HG03103 (cell line): ENCODE data around the gene LRRC37A3.
"Not testable (repeated sequence)": the region's sequence is repeated elsewhere in the genome, so short reads cannot be mapped to it uniquely, and the experiment has no call there.

Experiments used
- ATAC-seq: cut with Tn5 transposase; IDR thresholded peaks from one replicate; pipeline ENCODE4 v1.9.1; 2021; ENCODE audit warnings: low read depth; ENCODE audit not compliant: unreplicated experiment

The LRRC37A3 gene

DNA sequence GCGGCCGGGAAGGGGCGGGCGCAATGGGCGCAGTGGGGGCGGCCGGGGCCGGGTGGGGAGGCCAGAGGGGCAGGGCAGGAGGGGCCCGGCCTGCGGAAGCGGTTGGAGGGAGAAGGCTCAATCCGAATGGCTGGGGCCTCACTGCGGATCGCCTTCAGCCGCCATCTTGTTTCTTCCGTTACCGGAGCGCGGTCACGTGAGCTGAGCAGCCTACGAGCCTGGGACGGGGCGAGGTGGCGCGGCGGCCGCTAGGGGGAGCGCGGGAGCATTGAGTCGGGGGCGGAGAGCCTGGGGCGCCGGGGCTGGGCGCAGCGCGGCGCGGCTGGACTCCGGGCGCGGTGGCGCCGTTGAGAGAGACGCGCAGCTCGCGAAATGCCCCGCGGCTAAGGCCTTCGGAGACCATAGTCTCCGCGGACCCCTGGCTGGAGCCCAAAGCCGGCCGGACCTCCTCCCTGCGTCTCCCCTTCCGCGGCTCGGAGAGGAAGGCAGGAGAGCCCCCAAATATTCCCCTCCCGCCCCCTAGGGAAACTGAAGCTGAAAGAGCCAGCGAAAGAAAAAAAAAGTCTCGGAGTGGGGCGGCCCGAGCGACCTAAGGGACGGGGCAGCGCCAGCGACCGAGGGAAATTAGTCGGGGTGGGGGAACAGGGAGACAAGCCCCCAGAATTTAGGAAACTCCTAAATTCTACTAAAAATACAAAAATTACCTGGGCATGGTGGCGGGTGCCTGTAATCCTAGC lies at the start of gene LRRC37A3:
Gene LRRC37A3, minus strand, starts transcription at position 190 of the 737 bp plus-strand sequence. CDS start 22,221 bp downstream, outside the sequence.
- ATAC-seq, result peak; percentile 87

DNA sequence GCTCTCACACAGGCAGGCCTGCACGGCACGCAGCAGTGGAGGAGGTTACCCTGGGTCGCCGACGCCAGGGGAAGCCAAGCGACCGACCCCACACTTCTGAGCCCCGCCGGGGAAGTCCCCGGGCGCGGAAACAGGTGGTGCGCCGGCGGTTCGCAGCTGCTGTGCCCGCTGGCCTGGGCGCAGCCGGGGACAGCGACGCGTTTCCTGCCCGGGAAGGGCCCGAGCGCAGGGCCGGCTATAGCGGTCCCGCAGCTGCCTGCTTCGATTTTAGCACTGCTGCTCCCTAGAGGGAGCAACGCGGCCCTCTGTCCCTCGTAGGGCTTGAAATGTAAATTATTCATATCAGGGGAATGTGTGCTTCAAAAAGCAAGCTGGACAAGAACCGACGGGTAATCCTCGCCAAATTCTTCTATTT lies 46.6 kb upstream of the LRRC37A3 start:
- peak; percentile 80 for ATAC-seq

DNA sequence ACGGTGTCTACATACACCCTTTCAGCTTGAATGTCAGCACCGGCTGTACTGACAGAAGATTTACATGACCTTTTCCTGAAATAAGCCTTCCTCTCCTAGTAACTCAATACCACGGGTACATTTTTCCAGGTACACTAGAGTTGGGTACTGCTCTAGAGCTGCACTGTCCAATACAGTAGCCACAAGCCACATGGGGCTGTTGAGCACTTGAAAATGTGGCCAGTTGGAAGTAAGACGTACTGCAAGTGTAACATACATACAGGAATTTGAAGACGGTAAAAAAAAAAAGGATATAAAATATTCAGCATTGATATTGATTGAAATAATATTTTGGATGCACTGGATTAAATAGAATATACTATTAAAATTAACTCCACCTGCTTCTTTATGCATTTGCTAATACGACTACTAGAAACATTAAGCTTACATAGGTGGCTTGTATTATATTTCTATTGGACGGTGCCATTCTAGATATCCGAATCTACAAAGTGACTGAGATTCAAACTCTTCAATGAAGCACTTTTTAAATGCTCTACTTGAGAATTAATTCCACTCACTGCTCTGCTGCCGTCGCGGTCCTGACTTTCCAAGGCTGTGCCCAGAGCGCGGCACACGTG lies 46.1 kb upstream of the LRRC37A3 start:
- not testable (repeated sequence) for ATAC-seq

GRCh38 chr17:64964796-64965195 lies 45.5 kb upstream of the LRRC37A3 start:
- no peak for ATAC-seq

DNA sequence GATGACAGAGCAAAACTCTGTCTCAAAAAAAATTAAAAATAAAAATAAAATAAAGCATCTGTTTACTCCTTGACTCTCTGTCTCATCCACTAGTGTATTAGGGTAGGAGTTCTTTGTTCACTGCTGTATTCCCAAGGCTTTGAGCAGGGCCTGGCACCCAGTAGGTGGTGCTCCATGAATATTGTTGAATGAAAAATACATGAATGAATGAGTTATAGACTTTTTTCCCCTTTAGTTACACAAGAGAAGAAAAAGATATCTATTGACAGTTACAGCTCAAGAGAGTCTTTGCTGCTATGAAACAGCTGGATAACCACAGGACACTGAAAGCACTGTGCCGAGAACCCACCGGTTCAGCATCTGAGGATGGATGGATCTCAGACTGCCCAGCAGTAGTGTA lies 44.5 kb upstream of the LRRC37A3 start:
- ATAC-seq, result not testable (repeated sequence)

DNA sequence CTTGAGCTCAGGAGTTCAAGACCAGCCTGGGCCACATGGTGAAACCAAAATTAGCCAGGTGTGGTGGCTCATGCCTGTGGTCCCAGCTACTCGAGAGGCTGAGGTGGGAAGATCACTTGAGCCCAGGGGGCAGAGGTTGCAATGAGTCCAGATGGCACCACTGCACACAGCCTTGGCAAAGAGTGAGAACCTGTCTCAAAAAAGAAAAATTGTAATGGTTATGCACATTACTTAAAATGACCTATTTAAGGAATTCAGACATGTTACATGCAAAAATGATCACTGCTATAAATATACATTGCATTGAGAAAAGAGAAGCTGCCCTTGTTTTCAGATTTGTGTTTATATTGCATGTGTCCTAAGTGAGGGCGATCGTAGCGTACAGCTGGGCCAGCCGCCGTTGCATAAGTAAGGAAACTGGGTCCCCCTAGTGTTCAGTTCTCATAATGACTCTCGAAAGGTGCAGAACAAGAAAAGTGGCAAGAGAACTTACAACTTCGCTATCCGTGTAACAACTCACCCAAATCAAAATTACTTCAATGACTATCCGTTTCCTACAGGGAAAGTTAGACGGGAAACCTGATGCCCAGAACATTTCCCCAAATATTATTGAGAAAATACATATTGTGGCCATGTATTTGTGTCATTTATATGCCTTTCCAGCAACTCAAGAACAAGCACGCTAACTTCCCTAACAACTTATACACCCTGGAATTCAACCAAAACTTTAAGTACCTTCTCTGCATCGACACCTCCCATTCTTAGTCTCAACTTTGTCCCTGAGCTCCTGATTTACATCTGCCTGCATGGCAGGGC lies 42.5 kb upstream of the LRRC37A3 start:
- ATAC-seq, result not testable (repeated sequence)

GRCh38 chr17:64951877-64952276 lies 32.6 kb upstream of the LRRC37A3 start:
- no peak for ATAC-seq

DNA sequence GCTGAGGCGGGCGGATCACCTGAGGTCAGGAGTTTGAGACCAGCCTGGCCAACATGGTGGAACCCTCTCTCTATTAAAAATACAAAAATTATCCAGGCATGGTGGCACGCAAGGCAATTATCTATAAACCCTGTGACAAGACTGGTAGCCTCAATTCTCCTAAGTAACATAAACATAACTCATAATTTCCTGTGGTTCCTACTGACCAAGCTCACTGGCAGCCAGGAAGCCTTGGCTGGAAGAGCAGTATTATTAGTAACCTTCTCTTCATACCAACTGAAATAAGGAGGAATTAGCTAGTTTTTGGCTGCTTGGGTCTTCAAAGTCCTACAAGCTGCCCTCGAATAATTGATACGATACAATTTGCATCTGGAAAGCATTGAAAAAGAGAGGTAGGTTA lies 31.6 kb upstream of the LRRC37A3 start:
- ATAC-seq, result no peak

DNA sequence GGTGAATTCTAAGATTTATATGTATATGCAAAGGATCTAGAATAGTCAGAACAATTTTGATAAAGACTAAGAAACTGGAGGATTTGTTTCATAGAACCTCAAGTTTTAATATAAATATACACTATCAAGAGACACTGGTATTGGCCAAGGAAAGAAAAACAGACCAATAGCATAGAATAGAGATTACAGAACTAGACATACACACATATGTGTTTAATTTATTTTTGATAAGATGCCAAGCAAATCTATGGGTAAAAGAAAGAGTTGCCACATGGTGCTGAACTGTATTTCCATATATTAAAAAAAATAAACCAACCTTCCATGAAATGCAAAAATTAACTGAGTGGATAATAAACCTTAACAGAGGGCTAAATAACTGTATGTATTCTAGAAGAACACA lies 27.9 kb upstream of the LRRC37A3 start:
- no peak for ATAC-seq

GRCh38 chr17:64941761-64942160 lies 22.5 kb upstream of the LRRC37A3 start:
- no peak for ATAC-seq

DNA sequence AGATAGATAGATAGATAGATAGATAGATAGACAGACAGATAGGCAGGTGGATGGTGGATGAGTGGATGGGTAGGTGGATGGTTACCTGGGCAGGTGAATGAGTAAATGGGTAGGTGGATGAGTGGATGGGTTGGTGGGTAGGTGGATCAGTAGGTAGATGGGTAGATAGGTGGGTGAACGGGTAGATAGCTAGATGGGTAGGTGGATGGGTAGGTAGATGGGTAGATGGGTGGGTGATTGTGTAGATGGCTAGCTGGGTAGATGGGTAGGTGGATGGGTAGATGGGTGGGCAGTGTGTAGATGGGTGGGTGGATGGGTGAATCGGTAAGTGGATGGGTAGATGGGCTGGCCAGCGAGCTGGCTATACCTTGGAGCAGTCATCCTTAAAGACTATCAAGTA lies 21.8 kb upstream of the LRRC37A3 start:
- ATAC-seq, result no peak

- no peak for ATAC-seq
Observed at GRCh38 chr17:64940055-64940454, 20.8 kb upstream of the LRRC37A3 start.

GRCh38 chr17:64938925-64939474 lies 19.7 kb upstream of the LRRC37A3 start:
- no peak for ATAC-seq

DNA sequence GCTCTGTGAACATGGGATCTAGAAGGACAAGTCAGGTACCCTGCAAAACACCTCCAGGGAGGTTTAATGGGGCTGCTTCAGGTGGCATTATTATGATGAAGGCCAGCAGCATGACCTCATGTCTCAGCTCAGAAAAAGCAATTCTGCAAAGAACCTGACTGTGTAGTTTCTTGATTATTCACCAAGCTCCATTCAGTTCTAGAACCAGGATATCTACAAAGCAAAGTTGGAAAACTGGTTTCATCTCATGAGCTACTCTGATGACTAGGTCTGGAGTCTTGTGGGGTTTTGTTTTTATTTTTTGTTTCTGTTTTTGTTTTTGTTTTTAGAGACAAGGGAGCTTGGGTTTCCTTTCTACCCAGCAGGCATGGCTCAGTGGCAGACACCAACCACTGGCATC lies 19.0 kb upstream of the LRRC37A3 start:
- ATAC-seq, result no peak

DNA sequence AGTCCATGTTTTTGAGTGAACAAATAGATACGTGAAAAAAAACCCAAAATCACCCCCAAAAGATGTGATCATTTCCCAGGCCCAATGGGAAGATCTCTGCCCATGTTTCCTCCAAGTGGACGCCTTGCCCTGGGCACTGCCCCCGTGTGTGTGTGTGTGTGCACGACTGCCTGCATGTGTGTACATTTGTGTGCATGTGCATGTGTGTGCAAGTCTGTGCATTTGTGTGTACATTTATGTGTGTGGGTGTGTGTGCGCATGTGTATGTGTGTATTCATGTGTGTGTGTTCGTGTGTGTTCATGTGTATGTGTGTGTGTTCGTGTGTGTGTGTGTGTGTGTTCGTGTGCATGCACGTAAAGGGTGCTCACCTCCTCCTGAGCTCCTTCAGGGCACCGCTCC lies 16.8 kb upstream of the LRRC37A3 start:
- no peak for ATAC-seq

- not testable (repeated sequence) for ATAC-seq
Observed at GRCh38 chr17:64934284-64934778, 15.1 kb upstream of the LRRC37A3 start.

DNA sequence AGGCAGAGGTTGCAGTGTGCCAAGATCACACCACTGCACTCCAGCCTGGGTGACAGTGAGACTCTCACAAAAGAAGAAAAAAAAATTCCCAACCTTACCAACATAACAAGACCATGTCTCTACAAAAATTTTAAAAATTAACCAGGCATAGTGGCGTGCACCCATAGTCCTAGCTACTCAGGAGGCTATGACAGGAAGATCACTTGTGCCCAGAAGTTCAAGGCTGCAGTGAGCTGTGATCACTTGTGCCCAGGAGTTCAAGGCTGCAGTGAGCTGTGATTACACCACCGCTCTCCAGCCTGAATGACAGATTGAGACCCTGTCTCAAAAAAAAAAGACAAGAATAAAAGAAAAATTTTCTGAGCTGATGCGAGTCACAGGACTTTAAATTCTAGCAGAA lies 13.6 kb upstream of the LRRC37A3 start:
- ATAC-seq, result not testable (repeated sequence)

- not testable (repeated sequence) for ATAC-seq
Observed at GRCh38 chr17:64930374-64930773, 11.1 kb upstream of the LRRC37A3 start.

- ATAC-seq, result not testable (repeated sequence)
Observed at GRCh38 chr17:64929419-64930209, 10.3 kb upstream of the LRRC37A3 start.

GRCh38 chr17:64928701-64929100 lies 9.4 kb upstream of the LRRC37A3 start:
- not testable (repeated sequence) for ATAC-seq
